HG03139 (cell line): ENCODE data around the gene KCNN3.

Experiments used
- ATAC-seq: cut with Tn5 transposase; IDR thresholded peaks from one replicate; pipeline ENCODE4 v1.9.1; 2021; ENCODE audit not compliant: unreplicated experiment

KCNN3 gene

DNA sequence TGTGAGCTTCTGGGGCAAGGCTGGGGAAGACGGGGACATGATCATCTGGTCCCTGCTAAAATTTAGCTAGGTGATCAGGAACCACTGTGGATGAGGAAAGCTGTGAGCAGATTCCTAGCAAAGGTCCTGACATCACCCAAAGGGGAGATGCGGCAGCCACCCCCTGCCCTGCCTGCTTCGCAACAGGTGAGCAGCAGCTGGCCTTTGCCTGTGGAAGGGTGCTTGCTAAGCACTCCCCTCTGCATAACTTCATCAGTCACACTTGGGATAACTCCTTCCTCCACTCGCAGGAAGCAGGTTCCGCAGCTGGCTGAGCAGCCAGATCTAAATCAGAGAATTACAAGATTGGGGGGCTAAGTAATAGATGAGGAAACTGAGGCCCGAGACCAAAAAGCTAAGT lies 51.2 kb downstream of the KCNN3 start:
- ATAC-seq = no peak

DNA sequence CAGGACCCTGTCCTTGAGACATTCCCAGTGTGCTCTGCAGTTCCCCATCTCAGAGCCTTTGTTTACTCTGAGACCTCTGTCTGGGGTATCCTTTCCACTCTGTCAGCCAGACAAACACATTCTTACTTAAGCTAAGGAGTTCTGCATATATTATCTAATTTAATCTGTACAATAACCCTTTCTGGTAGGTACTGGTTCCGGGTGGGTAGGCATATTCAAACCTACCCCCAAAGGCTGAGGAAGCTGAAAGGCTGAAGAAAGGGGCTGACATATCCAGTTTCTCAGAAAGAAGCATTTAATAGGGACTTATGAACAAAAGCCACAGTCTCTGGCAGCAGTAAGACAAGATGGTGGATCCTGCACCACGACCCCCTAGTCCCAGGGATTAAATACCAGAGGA lies 53.1 kb downstream of the KCNN3 start:
- ATAC-seq = no peak

DNA sequence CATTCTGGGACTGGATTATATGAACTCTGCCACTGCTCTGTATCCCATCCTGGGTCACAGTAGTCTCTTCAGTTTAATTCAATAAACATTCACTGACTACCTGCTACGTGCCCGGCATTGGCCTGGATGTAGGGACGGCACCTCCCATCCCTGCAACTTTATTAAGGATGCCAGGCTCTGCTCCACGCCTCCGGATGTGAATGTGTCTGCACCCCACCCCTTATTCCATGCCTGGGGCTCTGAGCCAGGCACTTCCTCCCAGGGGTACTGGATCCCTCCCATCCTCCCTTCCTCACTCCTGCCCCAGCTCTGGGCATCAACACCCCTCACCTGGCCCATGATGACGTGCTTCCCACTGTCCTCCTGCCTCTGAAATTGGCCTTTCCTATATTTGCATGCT lies 53.7 kb downstream of the KCNN3 start:
- no peak for ATAC-seq

DNA sequence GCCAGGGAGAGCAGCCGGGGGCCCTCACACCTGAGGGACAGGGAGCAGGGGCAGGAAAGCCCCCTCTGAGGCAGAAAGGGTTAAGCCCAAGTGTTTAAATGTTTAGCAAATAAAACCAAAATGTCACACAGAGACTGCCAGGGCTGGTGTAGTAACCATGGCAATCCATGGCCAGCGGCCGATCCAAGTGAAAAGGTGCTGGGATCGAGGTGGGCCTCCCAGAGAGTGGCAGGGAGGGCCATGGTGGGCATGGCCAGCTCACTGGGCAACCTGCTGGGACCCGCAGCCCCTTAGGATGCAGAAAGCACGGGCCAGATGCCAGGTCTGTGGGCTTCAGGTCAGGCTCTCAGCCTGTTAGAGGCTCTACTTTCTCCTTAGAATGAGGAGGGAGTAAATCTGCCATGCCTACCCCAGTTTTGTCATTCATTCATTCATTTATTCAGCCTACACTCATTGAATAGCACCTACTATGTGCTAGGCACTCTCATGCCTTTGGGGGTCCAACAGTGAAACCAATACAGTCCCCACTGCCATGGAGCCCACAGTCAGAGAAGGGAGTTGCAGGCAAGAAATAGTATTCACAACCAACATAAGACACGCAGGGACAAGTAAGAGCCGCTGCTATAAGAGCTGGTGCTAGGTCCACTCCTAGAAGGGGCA lies 56.1 kb downstream of the KCNN3 start:
- ATAC-seq = no peak

DNA sequence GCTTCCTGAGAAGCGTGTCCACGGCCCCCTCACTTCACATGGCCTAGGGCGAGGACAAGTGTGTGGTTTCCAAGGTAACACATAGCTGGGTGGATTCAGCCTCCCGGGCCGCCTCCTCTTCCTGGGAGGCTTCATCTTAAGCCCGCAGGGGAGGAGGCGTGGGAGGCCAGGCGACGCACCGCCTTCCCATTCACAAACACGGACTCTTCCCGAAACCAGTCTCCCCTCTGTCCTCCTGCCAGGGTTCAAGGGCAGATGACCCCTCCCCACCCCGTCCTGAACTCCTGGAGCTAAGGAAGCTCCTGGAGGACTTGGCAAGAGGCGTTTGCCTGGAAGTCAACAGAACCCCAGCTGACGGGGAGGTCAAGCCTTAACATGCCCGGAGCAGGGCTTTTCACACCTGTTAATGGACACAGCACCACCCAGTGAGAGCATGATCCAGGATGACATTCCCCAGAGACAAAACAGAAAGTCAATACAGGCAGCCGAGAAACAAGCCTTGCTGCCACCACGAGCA lies 56.7 kb downstream of the KCNN3 start:
- ATAC-seq = no peak

DNA sequence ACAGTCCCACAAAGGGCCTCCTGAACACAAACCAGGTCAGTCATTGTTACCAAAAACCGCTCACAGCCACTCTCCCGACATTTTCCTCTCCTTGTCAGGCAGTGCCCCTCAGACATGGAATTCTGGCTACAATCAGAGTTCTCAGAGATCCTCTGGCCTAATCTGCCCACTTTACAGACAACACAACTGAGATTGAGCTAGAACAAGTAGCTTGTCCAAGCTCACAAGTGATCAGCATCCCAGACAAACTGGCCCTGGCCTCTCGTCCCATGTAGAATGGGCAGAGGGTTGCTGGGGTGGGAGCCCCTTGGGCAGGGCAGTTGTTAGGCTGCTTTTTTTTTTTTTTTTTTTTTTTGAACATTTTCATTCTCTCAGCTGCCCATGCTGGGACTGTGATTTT lies 57.2 kb downstream of the KCNN3 start:
- ATAC-seq = no peak

DNA sequence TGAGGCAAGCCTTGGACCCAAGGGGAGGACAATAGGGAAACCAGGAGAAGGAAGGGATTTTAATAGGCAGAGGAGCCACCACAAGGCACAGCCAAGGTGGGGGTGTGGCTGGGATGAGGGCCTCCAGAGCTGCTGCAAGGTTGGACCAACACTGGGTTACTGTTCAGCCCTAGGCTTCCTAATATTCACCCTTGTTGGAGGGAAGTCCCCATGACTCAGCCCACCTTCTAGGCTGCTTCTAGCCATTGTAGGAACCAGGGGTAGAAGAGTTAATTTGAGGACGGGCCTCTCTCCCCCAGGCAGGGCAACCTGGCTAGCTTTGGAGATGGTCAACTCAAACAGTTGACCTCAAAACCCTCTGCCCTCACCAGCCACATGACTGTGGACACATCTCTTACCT lies 59.5 kb downstream of the KCNN3 start:
- ATAC-seq = no peak

DNA sequence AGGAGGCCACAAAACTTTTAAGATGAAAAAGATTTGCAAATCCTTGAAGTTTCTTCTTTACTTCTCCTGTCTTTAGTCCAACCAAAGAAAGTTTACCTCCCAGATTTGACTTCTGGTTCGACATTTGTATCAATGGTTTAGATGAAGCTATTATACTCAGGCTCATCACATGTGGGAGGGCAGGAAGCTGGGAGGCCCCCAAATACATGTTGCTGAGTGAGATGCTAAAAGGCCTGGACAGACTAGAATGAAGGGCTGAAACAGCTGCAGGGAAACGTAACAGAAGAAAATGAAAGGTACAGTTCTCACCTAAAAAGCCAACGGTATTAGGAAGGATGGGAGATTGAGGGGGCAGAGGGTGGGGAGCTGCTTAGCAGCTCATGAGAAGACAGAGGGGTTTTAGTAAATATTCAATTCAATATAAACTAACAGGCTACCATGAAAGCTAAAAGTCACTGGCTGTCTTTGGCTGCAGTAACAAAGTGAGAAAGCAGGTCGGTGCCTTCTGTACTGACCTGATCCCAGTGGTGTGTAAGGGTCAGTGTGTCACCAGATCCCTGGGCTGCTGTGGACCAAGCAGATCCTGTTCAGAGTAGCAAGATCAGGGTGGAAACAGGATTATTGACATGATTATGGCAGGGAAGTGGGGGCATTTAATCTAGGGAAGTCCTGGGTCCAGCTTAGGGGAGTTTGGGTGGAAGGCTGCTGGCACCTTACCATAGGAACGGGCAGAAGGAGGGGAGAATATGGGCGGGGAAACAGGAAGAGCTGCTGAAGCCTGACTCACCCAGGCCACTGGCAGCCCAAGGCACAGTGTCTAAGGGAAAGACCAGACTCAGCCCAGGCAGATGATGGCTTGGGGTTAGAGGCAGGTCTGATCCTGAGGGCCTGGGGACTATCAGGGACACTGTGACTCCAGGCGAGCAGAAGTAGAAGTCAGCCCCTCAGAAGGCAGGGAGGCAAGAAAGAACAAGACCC lies 60.4 kb downstream of the KCNN3 start:
- ATAC-seq = no peak

DNA sequence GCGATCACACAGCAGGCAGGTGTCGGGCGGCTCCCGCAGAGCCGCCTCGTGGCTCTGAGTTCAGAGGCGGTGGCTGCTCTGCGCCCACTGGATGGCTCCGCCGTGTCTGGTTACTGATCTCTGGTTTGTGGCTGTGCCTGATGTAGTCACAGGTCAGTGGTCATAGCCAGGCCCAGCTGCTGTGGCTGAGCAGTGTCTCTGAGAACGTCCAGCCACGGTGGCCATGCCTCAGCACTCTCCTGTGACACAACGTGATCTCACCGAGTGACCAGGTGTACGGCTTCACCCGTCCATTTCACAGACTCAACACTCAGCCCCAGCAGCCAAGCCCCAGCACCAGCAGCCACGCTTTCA lies 61.2 kb downstream of the KCNN3 start:
- peak; percentile 58 for ATAC-seq

DNA sequence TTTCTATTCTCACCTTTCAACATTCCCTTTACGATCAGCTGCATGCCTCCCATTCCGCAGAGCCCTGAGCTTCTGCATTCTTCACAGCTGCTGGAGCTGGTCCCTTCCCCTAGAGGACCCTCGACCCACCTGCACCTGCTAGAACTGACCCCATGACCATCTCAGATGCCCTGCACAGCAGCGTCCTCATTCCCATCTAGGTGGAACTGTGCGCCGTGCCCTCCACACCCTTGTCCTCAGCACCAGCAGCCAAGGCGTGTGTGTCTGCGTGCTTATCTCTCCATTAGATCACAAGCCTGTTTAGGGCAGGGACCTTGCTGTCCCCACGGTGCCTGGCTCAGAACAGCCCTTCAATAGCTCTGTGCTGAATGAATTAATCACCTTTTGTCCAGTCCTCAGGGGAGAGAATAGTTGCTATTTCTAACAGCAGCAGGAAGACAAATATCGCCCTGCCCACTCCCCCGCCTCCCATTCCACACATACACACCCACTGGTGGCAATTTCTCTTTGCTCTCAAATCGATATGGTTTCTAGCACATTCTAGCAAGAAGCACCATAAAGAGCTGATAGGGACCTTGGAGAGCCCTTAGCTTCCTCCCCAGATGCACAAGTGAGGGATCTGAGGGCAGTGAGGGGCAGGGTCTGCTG lies 61.7 kb downstream of the KCNN3 start:
- ATAC-seq = no peak

DNA sequence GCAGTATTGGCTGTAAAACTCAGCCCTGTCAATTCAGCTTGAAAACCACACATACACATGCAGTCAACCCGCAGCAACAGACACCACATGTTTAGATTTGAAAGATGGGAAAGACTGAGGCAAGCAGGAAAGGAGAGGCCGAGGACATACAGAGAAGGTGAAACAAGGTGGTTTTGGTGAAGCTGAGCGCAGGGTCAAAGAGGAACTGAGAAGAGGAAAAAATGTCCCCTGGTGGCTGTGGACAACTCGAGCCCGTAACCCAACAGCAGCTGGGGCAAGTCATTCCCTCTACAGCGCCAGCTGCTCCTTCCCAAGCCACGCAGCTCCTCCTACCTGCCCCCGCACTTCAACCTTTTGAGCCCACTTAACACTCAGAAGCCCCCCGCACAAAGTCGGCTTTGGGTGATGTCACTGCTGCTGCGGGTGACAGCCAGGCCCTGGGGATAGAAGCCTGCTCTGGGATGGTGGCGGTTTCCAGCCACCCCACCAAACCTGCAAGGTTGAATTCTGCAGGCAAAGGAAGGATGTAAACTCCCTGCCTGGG lies 63.0 kb downstream of the KCNN3 start:
- peak; percentile 42 for ATAC-seq

DNA sequence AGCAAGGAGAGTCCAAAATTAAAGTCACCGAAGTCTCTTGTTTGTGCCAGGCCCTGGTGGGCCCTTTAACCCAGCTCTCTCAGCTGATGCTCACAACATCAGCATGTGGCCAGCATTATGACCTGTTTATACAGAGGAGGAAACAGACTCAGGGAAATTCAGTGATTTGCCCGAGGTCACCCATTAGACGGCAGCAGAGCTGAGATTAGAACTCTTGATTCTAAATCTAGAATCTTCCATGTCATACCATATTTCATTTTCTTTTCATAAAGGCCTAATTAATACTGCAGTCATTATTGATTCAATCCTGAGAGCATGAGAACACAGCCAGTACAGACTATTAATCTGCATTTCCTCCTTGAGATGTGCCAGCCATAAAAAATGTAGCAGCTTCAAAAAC lies 63.7 kb downstream of the KCNN3 start:
- ATAC-seq = no peak

DNA sequence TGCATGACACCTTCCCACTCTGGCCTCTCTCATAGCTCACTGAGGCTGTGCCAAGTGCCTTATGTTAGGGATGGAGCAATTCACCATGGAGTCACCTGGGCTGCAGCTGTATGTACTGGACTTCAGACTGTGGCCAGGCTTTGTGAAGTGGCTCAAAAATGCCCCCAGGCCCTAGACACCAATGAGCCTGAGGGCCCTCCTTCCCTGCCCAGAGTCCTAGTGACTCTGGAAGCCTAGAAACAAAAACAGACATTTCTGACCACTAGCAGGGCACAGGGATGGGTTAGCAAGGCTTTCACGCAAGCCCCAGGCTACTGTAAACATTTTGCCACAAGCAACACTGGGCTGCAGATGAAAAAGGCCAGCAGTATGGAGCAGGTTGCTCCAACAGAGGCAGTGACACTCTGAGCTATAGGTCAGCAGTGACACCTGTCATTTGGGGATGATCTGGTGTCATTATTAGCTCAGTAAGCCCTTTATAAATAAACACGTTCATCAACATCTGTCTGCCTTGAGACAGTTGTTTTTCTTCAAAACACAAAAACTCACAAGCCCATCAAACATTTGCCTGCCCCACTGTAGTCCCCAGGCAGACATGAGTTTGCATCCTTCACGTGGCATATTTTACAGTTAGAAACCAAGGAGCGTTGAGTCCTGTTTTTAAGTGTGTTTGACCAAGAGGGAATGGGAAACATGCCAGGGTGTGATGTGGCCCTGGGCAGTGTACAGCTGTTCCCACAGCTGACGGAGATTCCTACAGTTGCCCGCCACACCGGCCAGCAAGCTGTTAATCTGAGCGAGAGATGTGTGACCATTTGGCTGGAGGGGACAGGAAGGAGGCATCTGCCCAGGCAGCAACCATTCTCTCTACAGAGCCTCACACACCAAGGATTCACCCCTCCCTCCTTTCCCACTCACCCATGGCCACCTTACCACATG lies 66.8 kb downstream of the KCNN3 start:
- no peak for ATAC-seq

DNA sequence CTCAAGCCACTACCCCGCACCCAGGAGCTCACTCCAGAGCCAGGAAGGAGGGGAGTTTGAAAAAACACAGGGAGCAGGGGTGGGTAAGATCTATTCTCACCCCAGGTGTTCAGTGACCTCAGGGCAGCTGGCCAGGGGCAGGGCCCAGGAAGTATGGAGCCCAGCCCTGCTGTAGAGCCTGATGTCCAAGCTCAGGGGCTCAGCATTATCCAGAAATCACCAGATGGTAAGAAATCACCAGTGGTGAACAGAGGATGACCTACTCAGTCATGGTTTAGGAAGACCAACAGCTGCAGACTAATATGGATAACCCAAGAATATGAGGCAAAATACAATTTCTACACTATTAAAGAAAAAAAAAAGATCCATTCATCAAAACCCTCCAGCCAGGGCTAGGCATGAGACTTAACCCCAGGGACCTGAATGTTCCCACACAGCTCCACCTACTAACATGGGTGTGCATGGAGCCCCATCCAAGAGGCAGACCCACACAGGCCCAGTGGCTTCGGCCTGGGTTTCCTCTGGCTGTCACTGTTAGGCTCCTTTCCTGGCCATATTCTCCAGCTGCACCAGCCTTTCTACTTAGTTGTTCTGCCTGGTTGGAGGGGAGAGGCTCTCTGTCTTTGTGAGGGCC lies 67.6 kb downstream of the KCNN3 start:
- ATAC-seq = no peak

DNA sequence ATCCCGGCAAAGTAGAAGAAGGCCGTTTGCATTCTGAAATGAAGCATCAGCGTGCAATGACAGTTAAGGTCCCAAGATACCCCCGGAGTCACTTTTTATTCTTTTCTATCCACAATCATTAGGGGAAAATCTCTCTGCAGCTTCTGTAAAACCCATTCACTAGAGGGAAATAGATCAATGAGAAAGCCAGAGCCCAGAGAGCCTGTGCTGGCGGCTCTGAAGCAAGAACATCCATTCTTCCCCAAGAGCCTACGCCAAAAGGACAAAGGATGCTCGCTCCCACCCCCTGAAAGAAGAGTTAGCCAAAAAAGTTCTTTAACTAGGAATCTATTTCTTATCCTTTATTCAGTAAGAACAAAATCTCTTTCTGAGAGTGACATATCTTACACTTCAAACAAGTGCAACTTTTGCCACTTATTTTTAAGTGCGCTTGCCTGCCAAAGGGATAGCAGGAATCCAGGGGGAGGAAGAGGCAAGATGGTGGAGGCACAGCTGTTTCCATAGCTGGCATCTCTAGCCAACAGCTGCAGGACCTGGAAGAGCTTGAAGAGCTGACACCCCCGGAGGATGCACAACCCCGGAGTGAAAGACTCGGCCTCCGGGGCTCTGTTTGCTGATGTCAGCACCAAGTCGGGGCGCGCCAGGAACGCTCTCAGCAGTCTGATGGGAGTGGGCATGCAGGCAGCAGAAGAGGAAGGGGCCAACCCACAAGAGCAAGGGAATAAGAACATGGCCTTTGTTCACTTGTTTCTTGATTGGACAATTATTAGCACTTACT lies 68.7 kb downstream of the KCNN3 start:
- no peak for ATAC-seq

DNA sequence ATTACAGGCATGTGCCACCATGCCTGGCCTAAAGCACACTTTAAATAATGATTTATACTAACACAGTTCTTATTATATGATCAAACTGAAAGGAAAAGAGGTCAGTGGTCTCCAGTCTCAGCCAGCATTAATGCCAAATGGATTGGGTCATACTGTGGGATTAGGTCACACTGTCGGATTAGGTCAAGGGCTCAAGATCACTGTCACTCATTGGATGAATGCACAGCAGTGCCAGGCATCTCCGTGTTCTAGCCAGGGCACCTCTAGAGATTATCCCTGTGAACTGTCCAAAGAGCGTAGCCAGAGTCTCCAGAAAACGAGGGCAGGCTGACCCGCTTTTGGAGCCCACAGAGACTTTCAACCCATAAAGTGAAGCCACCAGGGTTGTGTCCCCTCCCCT lies 70.9 kb downstream of the KCNN3 start:
- ATAC-seq = no peak

DNA sequence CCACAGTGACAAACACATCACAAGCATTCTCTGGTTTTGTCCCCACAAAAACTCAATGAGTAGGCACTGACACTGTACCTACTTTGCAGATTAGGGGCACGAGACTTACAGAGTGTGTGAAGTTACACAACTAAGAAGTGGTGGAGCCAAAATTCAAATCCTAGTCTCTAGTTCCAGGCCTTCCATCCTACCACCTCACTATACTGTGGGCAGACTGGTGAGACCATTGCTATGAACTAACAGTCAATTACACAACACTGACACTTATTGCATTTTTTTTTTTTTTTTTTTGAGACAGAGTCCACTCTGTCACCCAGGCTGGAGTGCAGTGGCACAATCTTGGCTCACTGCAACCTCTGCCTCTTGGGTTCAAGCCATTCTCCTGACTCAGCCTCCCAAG lies 71.4 kb downstream of the KCNN3 start:
- ATAC-seq = no peak

DNA sequence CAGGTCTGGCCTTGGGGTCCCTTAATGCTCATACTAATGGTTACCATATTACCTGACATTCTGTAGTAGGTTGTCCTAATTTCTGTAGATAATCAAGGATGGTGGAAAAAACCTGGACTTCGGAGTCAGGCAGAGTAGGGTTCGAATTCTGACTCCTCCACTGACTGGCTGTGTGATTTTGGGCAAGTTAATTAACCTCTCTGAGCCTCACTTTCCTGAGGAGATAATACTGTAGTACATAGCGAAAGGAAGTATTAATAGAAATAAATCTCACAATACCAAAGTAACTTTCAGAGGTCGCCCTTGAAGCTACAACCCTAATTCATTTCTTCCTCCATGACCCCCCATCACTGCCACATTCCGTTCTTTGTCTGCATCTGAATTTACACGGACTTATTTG lies 72.9 kb downstream of the KCNN3 start:
- ATAC-seq = no peak

DNA sequence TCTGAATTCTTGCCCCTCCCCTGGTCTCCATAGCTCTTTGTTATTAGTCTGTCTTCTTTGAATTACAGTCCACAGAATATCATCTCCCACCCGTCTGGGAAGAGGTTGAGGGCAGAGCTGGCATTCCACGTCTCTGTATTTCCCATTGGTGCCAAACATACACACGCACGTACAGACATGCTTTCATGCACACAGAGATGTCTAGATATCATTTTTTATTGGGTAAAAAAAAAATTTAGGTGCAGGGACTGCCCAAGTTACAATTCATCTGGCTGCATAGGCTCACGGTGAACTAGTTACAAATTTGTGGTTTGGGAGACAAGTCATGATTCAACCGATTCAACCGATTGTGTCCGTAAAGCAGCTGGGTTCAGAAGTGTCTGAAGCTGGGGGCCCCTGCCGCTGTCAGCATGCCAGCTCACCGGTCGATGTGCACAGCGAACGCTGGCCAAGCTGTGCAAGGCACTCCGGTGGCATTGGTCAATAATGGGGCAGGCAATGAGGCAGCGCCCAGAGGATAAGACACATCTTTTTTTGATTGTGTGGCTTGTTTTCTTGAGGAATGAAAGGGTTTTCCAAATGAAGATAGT lies 73.7 kb downstream of the KCNN3 start:
- ATAC-seq = no peak
